ENCODE data around the gene ERG28. TPM values are rescaled to one million over a fixed set of nuclear protein-coding genes. Genes with fewer than 3 reads are reported as not detected.
A peak's percentile ranks its signal among the peaks of the same experiment; 100 is the strongest.

Gene ERG28, protein sequence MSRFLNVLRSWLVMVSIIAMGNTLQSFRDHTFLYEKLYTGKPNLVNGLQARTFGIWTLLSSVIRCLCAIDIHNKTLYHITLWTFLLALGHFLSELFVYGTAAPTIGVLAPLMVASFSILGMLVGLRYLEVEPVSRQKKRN
- total RNA-seq (1 to 10 TPM; 3.6 to 6.1 (median 4.8) TPM), polyA plus RNA-seq (1 to 10 TPM; 4.9 to 6.4 (median 5.6) TPM)
- long read RNA-seq, donor 1, transcript ERG28-201 (5 exons, 2,633 nt): major isoform, 10 of 10 reads
- long read RNA-seq, donor 1, partial matches to known transcripts: 0 of 10 reads
- long read RNA-seq, donor 1, other reads (novel, unspliced or antisense): 0 of 10 reads
- long read RNA-seq, donor 2, transcript ERG28-201 (5 exons, 2,633 nt): major isoform, 15 of 16 reads
- long read RNA-seq, donor 2, partial matches to known transcripts: 0 of 16 reads
- long read RNA-seq, donor 2, other reads (novel, unspliced or antisense): 1 of 16 reads

DNA sequence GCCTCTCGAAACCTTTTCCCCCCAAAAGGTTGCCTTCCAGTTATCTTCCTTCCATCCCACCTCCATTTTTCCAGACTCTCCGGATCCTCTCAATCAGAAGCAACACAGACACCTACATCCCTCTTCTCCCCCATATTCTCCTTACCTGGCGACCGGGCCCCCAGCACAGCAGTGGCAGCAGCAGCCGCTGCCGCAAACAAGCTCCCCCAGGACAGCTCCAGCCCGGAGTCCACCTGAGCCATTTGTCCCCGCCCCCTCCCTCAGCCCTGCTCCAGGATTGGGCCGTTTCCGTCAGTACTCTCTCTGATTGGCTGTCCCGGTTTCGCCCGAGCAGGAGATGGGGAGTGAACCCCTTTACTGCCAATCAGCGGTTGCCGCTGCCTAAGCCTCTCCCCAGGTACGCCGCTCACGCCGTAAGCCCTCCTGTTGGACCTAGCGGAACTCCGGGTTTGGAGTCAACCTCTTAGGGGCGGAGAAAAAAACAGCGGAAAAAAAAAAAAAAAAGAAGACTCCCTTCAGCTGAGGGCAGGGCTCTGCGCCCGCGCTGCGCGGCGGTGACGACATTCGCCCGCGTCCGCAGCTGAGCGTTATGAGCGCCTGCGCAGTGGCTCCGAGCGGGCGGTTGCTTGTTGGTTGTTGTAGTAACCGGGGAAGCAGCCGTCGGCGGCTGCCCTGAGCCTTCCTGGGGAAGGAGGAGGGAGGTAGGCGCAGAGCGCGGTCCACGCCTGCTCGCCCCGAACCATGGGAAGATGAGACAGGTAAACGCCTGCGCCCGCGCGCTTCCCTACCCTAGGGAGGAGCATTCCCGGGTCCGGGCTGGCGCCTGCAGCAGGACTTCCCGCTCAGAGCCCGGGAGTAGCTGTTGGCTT lies at the start of gene ERG28, which contains the start of gene TTLL5:
Gene ERG28 (minus strand): TSS at position 247 of the 869 bp plus-strand sequence. CDS start 3,374 bp downstream, outside the sequence.
Gene TTLL5 (plus strand): TSS at position 617 of the 869 bp plus-strand sequence. CDS start 1,904 bp downstream, outside the sequence.
- intact Hi-C loops (cut with DNase I): loop anchor here in 1 of 2 donors (5.0 kb wide), 1 partner anchor 321 kb away; the partner anchor contains the start of gene TGFB3
- DNase-seq (peak; percentile 96 to 98), ATAC-seq (peak; percentile 96 to 97 (median 96))
- TF ChIP-seq, protein P1, sequence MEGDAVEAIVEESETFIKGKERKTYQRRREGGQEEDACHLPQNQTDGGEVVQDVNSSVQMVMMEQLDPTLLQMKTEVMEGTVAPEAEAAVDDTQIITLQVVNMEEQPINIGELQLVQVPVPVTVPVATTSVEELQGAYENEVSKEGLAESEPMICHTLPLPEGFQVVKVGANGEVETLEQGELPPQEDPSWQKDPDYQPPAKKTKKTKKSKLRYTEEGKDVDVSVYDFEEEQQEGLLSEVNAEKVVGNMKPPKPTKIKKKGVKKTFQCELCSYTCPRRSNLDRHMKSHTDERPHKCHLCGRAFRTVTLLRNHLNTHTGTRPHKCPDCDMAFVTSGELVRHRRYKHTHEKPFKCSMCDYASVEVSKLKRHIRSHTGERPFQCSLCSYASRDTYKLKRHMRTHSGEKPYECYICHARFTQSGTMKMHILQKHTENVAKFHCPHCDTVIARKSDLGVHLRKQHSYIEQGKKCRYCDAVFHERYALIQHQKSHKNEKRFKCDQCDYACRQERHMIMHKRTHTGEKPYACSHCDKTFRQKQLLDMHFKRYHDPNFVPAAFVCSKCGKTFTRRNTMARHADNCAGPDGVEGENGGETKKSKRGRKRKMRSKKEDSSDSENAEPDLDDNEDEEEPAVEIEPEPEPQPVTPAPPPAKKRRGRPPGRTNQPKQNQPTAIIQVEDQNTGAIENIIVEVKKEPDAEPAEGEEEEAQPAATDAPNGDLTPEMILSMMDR (IDR thresholded peaks at IDR 0.05): no peak
- Histone ChIP-seq H3K4me3 (peak within 1 kb of the TSS; percentile 93), H3K36me3 (ENCODE audit: insufficient read depth in 1 of 2, low read depth in 1 of 2) (peaks cover 0 to 10% of the 10 kb centered on the region in 2 donors), H3K9me3 (no peaks in the 10 kb centered on the region), H3K27ac (peak within 1 kb of the TSS; percentile 77), H3K27me3 (ENCODE audit: insufficient read depth in 3 of 3, low read length in 2 of 3) (no peaks in the 10 kb centered on the region), H3K4me1 (peaks cover 30% of the 10 kb centered on the region)
- 0% methylated on average over 48 to 60 of the region's 60 CpGs for WGBS, 3 donors

DNA sequence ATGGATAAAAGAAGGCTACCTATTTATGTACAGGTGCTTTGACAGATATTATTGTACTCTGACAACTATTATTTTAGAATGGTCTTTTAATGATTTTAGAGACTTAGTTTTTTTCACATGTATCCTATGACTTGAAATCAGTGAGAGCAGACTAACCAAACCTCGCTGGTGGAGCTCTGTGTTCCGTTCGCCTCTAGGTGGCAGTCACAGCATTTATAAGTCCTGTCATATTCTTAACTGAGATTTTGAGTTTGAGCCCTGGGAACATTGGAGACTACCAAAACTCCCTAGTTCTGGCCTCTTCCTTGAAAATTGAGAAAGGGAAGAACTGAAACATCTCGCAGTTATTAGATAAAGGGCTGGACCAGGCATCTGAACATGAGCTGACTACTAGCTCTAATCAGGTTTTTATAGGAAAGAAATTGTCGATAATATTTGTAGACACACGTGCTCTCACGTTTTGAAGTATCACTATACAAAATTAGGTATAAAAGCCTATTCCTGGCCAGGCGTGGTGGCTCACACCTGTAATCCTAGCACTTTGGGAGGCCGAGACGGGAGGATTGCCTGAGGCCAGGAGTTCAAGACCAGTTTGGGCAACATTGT lies 48.6 kb upstream of the ERG28 start:
- ATAC-seq (peak in 3 of 4 donors; percentile 33 to 64 (median 39)), DNase-seq (peak; percentile 65 to 76)
- peaks cover 0 to 14% of the 10 kb centered on the region in 2 donors for H3K36me3 ChIP-seq (ENCODE audit: insufficient read depth in 1 of 2, low read depth in 1 of 2)
- peaks cover 13% of the 10 kb centered on the region for H3K4me1 ChIP-seq
- WGBS, 3 donors: 51 to 60% (median 52%) methylated on average over 10 of the region's 10 CpGs
- TF ChIP-seq, protein P1 (IDR thresholded peaks at IDR 0.05): peak; percentile 81
- intact Hi-C loops (cut with DNase I): loop anchor here in 1 of 2 donors (10.0 kb wide), 3 partner anchors 385 to 675 kb away; no protein-coding TSS in a partner anchor
- no peak overlapping the region for H3K27ac ChIP-seq
- no peaks in the 10 kb centered on the region for H3K27me3 ChIP-seq (ENCODE audit: insufficient read depth in 3 of 3, low read length in 2 of 3)
- H3K9me3 ChIP-seq: no peaks in the 10 kb centered on the region
- no peak overlapping the region for H3K4me3 ChIP-seq

DNA sequence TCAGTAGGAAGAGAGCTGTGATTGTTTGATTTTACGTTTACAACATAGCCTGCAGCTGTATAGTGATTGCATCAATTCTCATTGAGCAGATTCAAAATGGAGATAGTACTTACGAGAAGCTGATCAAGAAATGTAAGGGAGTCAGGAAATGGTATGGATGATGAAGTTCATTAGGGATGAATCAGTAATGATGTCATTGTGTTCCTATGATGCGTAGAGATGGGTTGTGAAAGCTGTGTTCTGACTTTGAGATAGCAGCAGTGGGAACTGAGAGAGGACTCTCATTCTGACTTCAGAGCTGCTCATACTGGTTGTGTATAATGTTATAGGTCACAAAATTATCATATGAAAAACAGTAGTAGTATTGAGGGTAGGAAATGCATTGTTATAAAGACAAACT lies 44.3 kb upstream of the ERG28 start:
- Histone ChIP-seq H3K4me1 (no peaks in the 10 kb centered on the region), H3K27me3 (ENCODE audit: insufficient read depth in 3 of 3, low read length in 2 of 3) (no peaks in the 10 kb centered on the region), H3K36me3 (ENCODE audit: insufficient read depth in 1 of 2, low read depth in 1 of 2) (peaks cover 4 to 29% of the 10 kb centered on the region in 2 donors), H3K27ac (no peak overlapping the region), H3K9me3 (no peaks in the 10 kb centered on the region), H3K4me3 (no peak overlapping the region)
- no peak for DNase-seq
- 93 to 97% (median 96%) methylated on average over 3 of the region's 3 CpGs for WGBS, 3 donors
- TF ChIP-seq, protein P1 (IDR thresholded peaks at IDR 0.05): no peak
- intact Hi-C loops (cut with DNase I): loop anchor here in 1 of 2 donors (10.0 kb wide), 3 partner anchors 390 to 680 kb away; no protein-coding TSS in a partner anchor
- ATAC-seq: no peak

DNA sequence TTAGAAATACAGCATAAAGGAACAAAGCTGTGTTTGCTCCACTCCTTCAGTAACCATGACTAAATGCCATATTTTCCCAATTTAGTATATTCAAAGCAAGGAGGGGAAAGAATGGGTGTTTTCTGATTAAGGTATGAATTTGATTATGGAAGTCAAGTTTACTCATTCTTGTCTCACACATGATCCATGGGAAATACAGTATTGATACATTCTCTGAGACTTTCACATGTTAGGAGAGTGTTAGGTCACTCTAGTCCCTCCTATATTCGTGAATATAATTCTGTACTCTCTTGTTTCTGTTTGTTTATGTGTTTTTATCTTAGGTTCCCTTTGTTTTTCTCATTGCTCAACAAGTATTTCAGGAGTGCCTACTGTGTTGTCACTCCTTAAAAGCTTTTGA lies 42.8 kb upstream of the ERG28 start:
- no peaks in the 10 kb centered on the region for H3K27me3 ChIP-seq (ENCODE audit: insufficient read depth in 3 of 3, low read length in 2 of 3)
- intact Hi-C loops (cut with DNase I): loop anchor here in 1 of 2 donors (10.0 kb wide), 3 partner anchors 391 to 681 kb away; no protein-coding TSS in a partner anchor
- DNase-seq (no peak), ATAC-seq (no peak)
- H3K27ac ChIP-seq: no peak overlapping the region
- TF ChIP-seq, protein P1 (IDR thresholded peaks at IDR 0.05): no peak
- peaks cover 4 to 40% of the 10 kb centered on the region in 2 donors for H3K36me3 ChIP-seq (ENCODE audit: insufficient read depth in 1 of 2, low read depth in 1 of 2)
- WGBS, 3 donors: 71 to 88% (median 75%) methylated on average over 1 of the region's 1 CpG
- H3K4me3 ChIP-seq: no peak overlapping the region
- no peaks in the 10 kb centered on the region for H3K9me3 ChIP-seq
- no peaks in the 10 kb centered on the region for H3K4me1 ChIP-seq

Measured in psoas muscle (tissue), 8 donors.